CD4-positive, alpha-beta T cell treated with Interleukin-21 for 1 hour (primary cell): ENCODE data around the gene C1orf185.
"Not testable (repeated sequence)": the region's sequence is repeated elsewhere in the genome, so short reads cannot be mapped to it uniquely, and the experiment has no call there.

ENCODE experiments used
- DNase-seq: peaks from one replicate; pipeline ENCODE4 v3.0.0-alpha.2; 2020

C1orf185 gene

GRCh38 chr1:51139474-51139873, 37.4 kb downstream of the C1orf185 start:
- no peak for DNase-seq

- DNase-seq, result no peak
These were observed 45.4 kb downstream of the C1orf185 start for GRCh38 chr1:51147394-51147793.

- DNase-seq, result no peak
These were observed 52.7 kb downstream of the C1orf185 start for GRCh38 chr1:51154776-51155175.

GRCh38 chr1:51156752-51157151, 54.7 kb downstream of the C1orf185 start:
- no peak for DNase-seq

- no peak for DNase-seq
These were observed 55.4 kb downstream of the C1orf185 start for GRCh38 chr1:51157395-51157794.

- DNase-seq, result no peak
These were observed 56.2 kb downstream of the C1orf185 start for GRCh38 chr1:51158263-51158662.

- DNase-seq, result not testable (repeated sequence)
These were observed 60.5 kb downstream of the C1orf185 start for GRCh38 chr1:51162560-51162959.

GRCh38 chr1:51165540-51165939, 63.5 kb downstream of the C1orf185 start:
- no peak for DNase-seq

- DNase-seq, result no peak
These were observed 66.3 kb downstream of the C1orf185 start for GRCh38 chr1:51168266-51168845.

- DNase-seq, result no peak
These were observed 66.9 kb downstream of the C1orf185 start for GRCh38 chr1:51168936-51169335.

GRCh38 chr1:51170342-51170741, 68.3 kb downstream of the C1orf185 start:
- DNase-seq, result no peak

- DNase-seq, result no peak
These were observed 70.8 kb downstream of the C1orf185 start for GRCh38 chr1:51172811-51173210.

- DNase-seq, result no peak
These were observed 73.2 kb downstream of the C1orf185 start for GRCh38 chr1:51175278-51175677.

GRCh38 chr1:51177988-51178387, 76.0 kb downstream of the C1orf185 start:
- DNase-seq, result not testable (repeated sequence)

GRCh38 chr1:51188230-51188629, 86.2 kb downstream of the C1orf185 start:
- no peak for DNase-seq

- DNase-seq, result peak; percentile 56
These were observed 87.5 kb downstream of the C1orf185 start for GRCh38 chr1:51189421-51190073.

- DNase-seq, result no peak
These were observed 88.9 kb downstream of the C1orf185 start for GRCh38 chr1:51190961-51191360.

GRCh38 chr1:51192213-51192843, 90.3 kb downstream of the C1orf185 start:
- DNase-seq, result peak; percentile 57

GRCh38 chr1:51193564-51193963, 91.5 kb downstream of the C1orf185 start:
- DNase-seq, result no peak
